ENCODE measurements around the gene SLAMF9.

Gene SLAMF9

DNA sequence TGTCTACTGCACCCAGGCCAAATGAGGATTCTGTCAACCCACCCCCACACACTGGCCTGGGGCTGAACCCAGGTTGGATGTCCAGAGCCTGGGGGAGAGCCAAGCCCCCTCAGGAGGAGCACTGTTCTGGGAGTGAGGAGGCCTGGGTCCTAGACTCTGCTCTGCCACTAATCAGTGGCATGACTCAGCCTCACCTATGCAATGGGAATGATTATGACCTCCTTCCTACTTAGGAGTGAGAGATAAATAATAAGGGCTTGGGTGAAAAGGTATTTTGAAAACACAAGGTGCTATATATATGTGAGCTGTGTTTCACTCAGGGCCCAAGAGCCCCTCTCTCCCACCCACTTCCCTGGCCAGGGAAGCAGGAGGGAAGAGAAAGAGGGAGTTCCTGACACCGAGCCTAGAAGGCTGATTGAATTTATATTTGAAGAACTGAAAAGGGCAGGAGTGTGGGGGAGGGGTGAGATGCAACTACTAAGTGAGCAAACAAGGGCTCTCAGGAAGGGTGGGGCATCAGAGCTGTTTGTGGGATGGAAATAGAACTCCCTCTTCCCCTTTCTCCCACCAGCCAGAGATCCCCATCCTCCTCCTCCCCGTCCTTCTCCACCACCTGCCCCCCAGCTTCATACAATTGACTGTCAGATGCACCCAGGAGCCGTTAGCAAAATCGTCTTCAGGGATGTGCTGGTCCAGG lies 16.8 kb downstream of the SLAMF9 start:
- DNase-seq (ENCODE audit: low spot score) = no peak
- H2AFZ ChIP-seq (ENCODE audit: low read length) = peak overlapping the region; percentile 78
- H2BK5ac ChIP-seq (ENCODE audit: low read length) = peak overlapping the region; percentile 44
- no peak overlapping the region for H4K8ac ChIP-seq (ENCODE audit: low read depth, low read length)
- no peaks in the 10 kb centered on the region for H3K9me3 ChIP-seq (replicated peaks in 1 of 2; ENCODE audit: control insufficient read depth in 2 of 2, insufficient read depth in 1 of 2, low read depth in 1 of 2, low read length in 2 of 2)
- H3K4me3 ChIP-seq (ENCODE audit: low read length in 2 of 2) = no peak overlapping the region
- H3K4ac ChIP-seq (ENCODE audit: low read length) = no peak overlapping the region
- peak overlapping the region; percentile 38 for H2BK15ac ChIP-seq (ENCODE audit: low read length)
- H3K4me1 ChIP-seq (ENCODE audit: control insufficient read depth in 2 of 2, insufficient read depth in 1 of 2, low read depth in 1 of 2, low read length in 2 of 2) = peaks cover 28 to 38% of the 10 kb centered on the region in 2 donors
- H2AK5ac ChIP-seq (ENCODE audit: low read depth, low read length) = peak overlapping the region; percentile 94
- no CpG with 5 or more reads among the region's 4 CpGs for WGBS, 2 donors (ENCODE audit: extremely low coverage in 2 of 2, insufficient read length in 2 of 2, insufficient replicate concordance in 1 of 2)
- peak overlapping the region; percentile 91 for H3K18ac ChIP-seq (ENCODE audit: low read length)
- no peak overlapping the region for H3K4me2 ChIP-seq (ENCODE audit: insufficient read depth, low read length, poor library complexity, severe bottlenecking)
- H3K27ac ChIP-seq (replicated peaks; ENCODE audit: low read length) = no peak overlapping the region
- H3K23ac ChIP-seq (ENCODE audit: low read depth, low read length, poor library complexity) = no peak overlapping the region
- H3K79me1 ChIP-seq (ENCODE audit: low read depth, low read length) = no peaks in the 10 kb centered on the region
- no peak overlapping the region for H4K91ac ChIP-seq (ENCODE audit: low read depth, low read length, poor library complexity)
- H3K27me3 ChIP-seq (ENCODE audit: control insufficient read depth in 3 of 3, insufficient read depth in 3 of 3, low read depth in 1 of 3, low read length in 3 of 3) = peaks cover 0 to 2% (median 0%) of the 10 kb centered on the region in 3 experiments
- peak overlapping the region; percentile 37 for H2BK120ac ChIP-seq (ENCODE audit: low read depth, low read length)
- peak overlapping the region; percentile 58 for H3K14ac ChIP-seq (ENCODE audit: low read length)
- peaks cover 16 to 29% of the 10 kb centered on the region in 2 donors for H3K36me3 ChIP-seq (replicated peaks in 1 of 2; ENCODE audit: control insufficient read depth in 2 of 2, insufficient read depth in 2 of 2, low read length in 2 of 2)
- H2BK12ac ChIP-seq (ENCODE audit: low read length) = no peak overlapping the region
- no peak overlapping the region for H3K9ac ChIP-seq (ENCODE audit: low read depth, low read length, poor library complexity)

GRCh38 chr1:159936273-159936904 lies 17.6 kb downstream of the SLAMF9 start:
- peaks cover 18 to 36% of the 10 kb centered on the region in 2 donors for H3K36me3 ChIP-seq (replicated peaks in 1 of 2; ENCODE audit: control insufficient read depth in 2 of 2, insufficient read depth in 2 of 2, low read length in 2 of 2)
- no peaks in the 10 kb centered on the region for H3K79me1 ChIP-seq (ENCODE audit: low read depth, low read length)
- peak overlapping the region; percentile 37 for H2BK120ac ChIP-seq (ENCODE audit: low read depth, low read length)
- H4K91ac ChIP-seq (ENCODE audit: low read depth, low read length, poor library complexity) = peak overlapping the region; percentile 57
- H2BK15ac ChIP-seq (ENCODE audit: low read length) = peak overlapping the region; percentile 38
- WGBS, 2 donors (ENCODE audit: extremely low coverage in 2 of 2, insufficient read length in 2 of 2, insufficient replicate concordance in 1 of 2) = no CpG with 5 or more reads among the region's 16 CpGs
- no peaks in the 10 kb centered on the region for H3K9me3 ChIP-seq (replicated peaks in 1 of 2; ENCODE audit: control insufficient read depth in 2 of 2, insufficient read depth in 1 of 2, low read depth in 1 of 2, low read length in 2 of 2)
- peak overlapping the region; percentile 44 for H2BK5ac ChIP-seq (ENCODE audit: low read length)
- no peak overlapping the region for H3K23ac ChIP-seq (ENCODE audit: low read depth, low read length, poor library complexity)
- peak overlapping the region; percentile 15 for H3K9ac ChIP-seq (ENCODE audit: low read depth, low read length, poor library complexity)
- no peak overlapping the region for H3K4me3 ChIP-seq (ENCODE audit: low read length in 2 of 2)
- peak overlapping the region; percentile 78 for H2AFZ ChIP-seq (ENCODE audit: low read length)
- H4K8ac ChIP-seq (ENCODE audit: low read depth, low read length) = peak overlapping the region; percentile 94
- H3K27ac ChIP-seq (replicated peaks; ENCODE audit: low read length) = no peak overlapping the region
- DNase-seq (ENCODE audit: low spot score) = peak; percentile 72
- H2AK5ac ChIP-seq (ENCODE audit: low read depth, low read length) = peak overlapping the region; percentile 94
- peak overlapping the region; percentile 58 for H3K14ac ChIP-seq (ENCODE audit: low read length)
- peaks cover 0 to 2% (median 0%) of the 10 kb centered on the region in 3 experiments for H3K27me3 ChIP-seq (ENCODE audit: control insufficient read depth in 3 of 3, insufficient read depth in 3 of 3, low read depth in 1 of 3, low read length in 3 of 3)
- H3K4ac ChIP-seq (ENCODE audit: low read length) = no peak overlapping the region
- no peak overlapping the region for H3K4me2 ChIP-seq (ENCODE audit: insufficient read depth, low read length, poor library complexity, severe bottlenecking)
- peaks cover 20 to 30% of the 10 kb centered on the region in 2 donors for H3K4me1 ChIP-seq (ENCODE audit: control insufficient read depth in 2 of 2, insufficient read depth in 1 of 2, low read depth in 1 of 2, low read length in 2 of 2)
- peak overlapping the region; percentile 69 for H2BK12ac ChIP-seq (ENCODE audit: low read length)
- H3K18ac ChIP-seq (ENCODE audit: low read length) = peak overlapping the region; percentile 91

DNA sequence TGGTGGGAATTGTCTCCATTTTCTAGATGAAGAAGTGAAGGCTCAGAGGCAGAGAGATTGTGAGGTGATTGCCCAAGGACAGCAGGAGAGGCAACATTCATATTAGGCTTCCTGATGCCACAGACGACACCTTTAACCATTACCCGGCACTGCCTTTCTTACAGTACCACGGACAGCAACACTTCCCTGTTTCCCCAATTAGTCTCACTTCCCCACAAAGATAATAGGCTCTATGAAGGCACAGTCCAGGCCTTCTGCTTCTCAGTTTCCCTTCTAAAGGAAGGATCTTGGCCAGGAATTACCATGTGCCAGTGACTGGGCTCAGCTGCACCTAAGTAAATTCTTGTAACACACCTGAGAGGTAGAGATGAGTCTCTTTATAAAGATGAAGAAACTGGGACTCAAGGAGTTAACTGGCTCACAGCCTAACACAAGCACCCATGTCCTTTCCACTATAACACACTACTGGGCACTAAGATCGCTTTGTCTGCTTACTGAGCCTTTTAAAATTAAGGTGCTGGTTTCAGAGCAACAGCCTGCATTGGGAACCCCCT lies 18.2 kb downstream of the SLAMF9 start:
- H3K4me2 ChIP-seq (ENCODE audit: insufficient read depth, low read length, poor library complexity, severe bottlenecking) = no peak overlapping the region
- H3K36me3 ChIP-seq (replicated peaks in 1 of 2; ENCODE audit: control insufficient read depth in 2 of 2, insufficient read depth in 2 of 2, low read length in 2 of 2) = peaks cover 18 to 40% of the 10 kb centered on the region in 2 donors
- H3K23ac ChIP-seq (ENCODE audit: low read depth, low read length, poor library complexity) = no peak overlapping the region
- no peak overlapping the region for H3K9ac ChIP-seq (ENCODE audit: low read depth, low read length, poor library complexity)
- WGBS, 2 donors (ENCODE audit: extremely low coverage in 2 of 2, insufficient read length in 2 of 2, insufficient replicate concordance in 1 of 2) = no CpG with 5 or more reads among the region's 4 CpGs
- H2BK12ac ChIP-seq (ENCODE audit: low read length) = peak overlapping the region; percentile 68
- no peaks in the 10 kb centered on the region for H3K79me1 ChIP-seq (ENCODE audit: low read depth, low read length)
- peaks cover 14 to 24% of the 10 kb centered on the region in 2 donors for H3K4me1 ChIP-seq (ENCODE audit: control insufficient read depth in 2 of 2, insufficient read depth in 1 of 2, low read depth in 1 of 2, low read length in 2 of 2)
- H2AFZ ChIP-seq (ENCODE audit: low read length) = no peak overlapping the region
- H3K27me3 ChIP-seq (ENCODE audit: control insufficient read depth in 3 of 3, insufficient read depth in 3 of 3, low read depth in 1 of 3, low read length in 3 of 3) = peaks cover 0 to 2% (median 0%) of the 10 kb centered on the region in 3 experiments
- H3K9me3 ChIP-seq (replicated peaks in 1 of 2; ENCODE audit: control insufficient read depth in 2 of 2, insufficient read depth in 1 of 2, low read depth in 1 of 2, low read length in 2 of 2) = no peaks in the 10 kb centered on the region
- no peak overlapping the region for H2BK15ac ChIP-seq (ENCODE audit: low read length)
- H2AK5ac ChIP-seq (ENCODE audit: low read depth, low read length) = no peak overlapping the region
- H3K27ac ChIP-seq (replicated peaks; ENCODE audit: low read length) = no peak overlapping the region
- no peak overlapping the region for H2BK120ac ChIP-seq (ENCODE audit: low read depth, low read length)
- no peak for DNase-seq (ENCODE audit: low spot score)
- no peak overlapping the region for H3K4me3 ChIP-seq (ENCODE audit: low read length in 2 of 2)
- no peak overlapping the region for H4K91ac ChIP-seq (ENCODE audit: low read depth, low read length, poor library complexity)
- no peak overlapping the region for H4K8ac ChIP-seq (ENCODE audit: low read depth, low read length)
- H3K18ac ChIP-seq (ENCODE audit: low read length) = no peak overlapping the region
- no peak overlapping the region for H3K4ac ChIP-seq (ENCODE audit: low read length)
- H2BK5ac ChIP-seq (ENCODE audit: low read length) = peak overlapping the region; percentile 44
- no peak overlapping the region for H3K14ac ChIP-seq (ENCODE audit: low read length)

DNA sequence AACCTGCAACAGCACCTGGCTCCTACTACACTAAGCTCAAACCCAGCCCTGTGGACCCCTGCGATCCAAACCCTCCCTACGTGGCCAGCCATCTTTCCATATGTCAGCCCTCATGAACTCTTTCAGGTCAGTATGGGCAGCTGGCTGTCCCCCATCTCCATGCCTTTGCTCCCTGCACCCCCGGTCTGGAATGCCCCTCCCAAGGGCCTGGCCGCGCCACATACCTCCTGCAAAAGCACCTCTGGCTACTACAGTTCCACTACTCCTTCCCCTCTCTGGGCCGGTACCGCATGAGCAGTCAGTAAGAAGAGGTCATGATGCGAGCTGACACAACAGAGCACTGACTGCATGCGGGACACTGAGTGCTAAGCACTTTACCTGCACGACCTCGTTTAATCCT lies 18.7 kb downstream of the SLAMF9 start:
- H3K4me2 ChIP-seq (ENCODE audit: insufficient read depth, low read length, poor library complexity, severe bottlenecking) = no peak overlapping the region
- DNase-seq (ENCODE audit: low spot score) = no peak
- no peak overlapping the region for H3K27ac ChIP-seq (replicated peaks; ENCODE audit: low read length)
- no CpG with 5 or more reads among the region's 11 CpGs for WGBS, 2 donors (ENCODE audit: extremely low coverage in 2 of 2, insufficient read length in 2 of 2, insufficient replicate concordance in 1 of 2)
- no peak overlapping the region for H3K4ac ChIP-seq (ENCODE audit: low read length)
- H3K9me3 ChIP-seq (replicated peaks in 1 of 2; ENCODE audit: control insufficient read depth in 2 of 2, insufficient read depth in 1 of 2, low read depth in 1 of 2, low read length in 2 of 2) = no peaks in the 10 kb centered on the region
- no peak overlapping the region for H2BK5ac ChIP-seq (ENCODE audit: low read length)
- H2BK12ac ChIP-seq (ENCODE audit: low read length) = no peak overlapping the region
- peaks cover 17 to 45% of the 10 kb centered on the region in 2 donors for H3K36me3 ChIP-seq (replicated peaks in 1 of 2; ENCODE audit: control insufficient read depth in 2 of 2, insufficient read depth in 2 of 2, low read length in 2 of 2)
- no peak overlapping the region for H2AK5ac ChIP-seq (ENCODE audit: low read depth, low read length)
- H2BK120ac ChIP-seq (ENCODE audit: low read depth, low read length) = no peak overlapping the region
- H3K9ac ChIP-seq (ENCODE audit: low read depth, low read length, poor library complexity) = no peak overlapping the region
- H2AFZ ChIP-seq (ENCODE audit: low read length) = no peak overlapping the region
- H3K14ac ChIP-seq (ENCODE audit: low read length) = no peak overlapping the region
- H4K91ac ChIP-seq (ENCODE audit: low read depth, low read length, poor library complexity) = no peak overlapping the region
- peak overlapping the region in 1 of 2 donors; percentile 56 for H3K4me3 ChIP-seq (ENCODE audit: low read length in 2 of 2)
- peaks cover 0 to 2% (median 0%) of the 10 kb centered on the region in 3 experiments for H3K27me3 ChIP-seq (ENCODE audit: control insufficient read depth in 3 of 3, insufficient read depth in 3 of 3, low read depth in 1 of 3, low read length in 3 of 3)
- H3K79me1 ChIP-seq (ENCODE audit: low read depth, low read length) = no peaks in the 10 kb centered on the region
- H3K4me1 ChIP-seq (ENCODE audit: control insufficient read depth in 2 of 2, insufficient read depth in 1 of 2, low read depth in 1 of 2, low read length in 2 of 2) = peaks cover 10 to 21% of the 10 kb centered on the region in 2 donors
- no peak overlapping the region for H4K8ac ChIP-seq (ENCODE audit: low read depth, low read length)
- no peak overlapping the region for H2BK15ac ChIP-seq (ENCODE audit: low read length)
- H3K18ac ChIP-seq (ENCODE audit: low read length) = no peak overlapping the region
- H3K23ac ChIP-seq (ENCODE audit: low read depth, low read length, poor library complexity) = no peak overlapping the region
